Neuronal stem cell (in vitro differentiated cells): ENCODE measurements around the gene PTGES.

Experiments used
- DNase-seq: peaks from one replicate; pipeline ENCODE4 v3.0.0-alpha.2; 2013; ENCODE audit warnings: low spot score
- H2AFZ ChIP-seq: one replicate; pipeline ENCODE4 v1.6.1; 2013; ENCODE audit warnings: mild to moderate bottlenecking, low read length, inconsistent platforms
- H2AK5ac ChIP-seq: 2 replicates; pipeline ENCODE4 v1.6.1; 2013; ENCODE audit warnings: low read depth, mild to moderate bottlenecking, inconsistent platforms, low read length, moderate library complexity, mixed read lengths
- H2BK120ac ChIP-seq: 2 replicates; pipeline ENCODE4 v1.6.1; 2013; ENCODE audit warnings: low read depth, mild to moderate bottlenecking, inconsistent platforms, low read length, moderate library complexity, mixed read lengths
- H2BK12ac ChIP-seq: one replicate; pipeline ENCODE4 v1.6.1; 2013; ENCODE audit warnings: low read length, inconsistent platforms
- H2BK15ac ChIP-seq: 2 replicates; pipeline ENCODE4 v1.6.1; 2013; ENCODE audit warnings: mild to moderate bottlenecking, low read length, inconsistent platforms, mixed read lengths
- H2BK5ac ChIP-seq: one replicate; pipeline ENCODE4 v1.6.1; 2013; ENCODE audit warnings: inconsistent platforms, mild to moderate bottlenecking, low read length, moderate library complexity
- H3K14ac ChIP-seq: one replicate; pipeline ENCODE4 v1.6.1; 2013; ENCODE audit warnings: low read length, inconsistent platforms
- H3K18ac ChIP-seq: 2 replicates; pipeline ENCODE4 v1.6.1; 2013; ENCODE audit warnings: low read length, inconsistent platforms
- H3K23ac ChIP-seq: 2 replicates; pipeline ENCODE4 v1.6.1; 2013; ENCODE audit warnings: low read depth, mild to moderate bottlenecking, mixed read lengths, low read length, inconsistent platforms; ENCODE audit not compliant: poor library complexity
- H3K27ac ChIP-seq: replicated peaks from 3 replicates; pipeline ENCODE4 v1.5.1; 2013; ENCODE audit warnings: low read length, inconsistent platforms
- H3K27me3 ChIP-seq, 3 experiments: 2 replicates each; pipeline ENCODE4 v1.6.1; 2013; ENCODE audit warnings: low read length in 3 of 3, mild to moderate bottlenecking in 2 of 3, inconsistent platforms in 1 of 3, low read depth in 1 of 3, mixed read lengths in 1 of 3, moderate library complexity in 1 of 3; ENCODE audit not compliant: control insufficient read depth in 3 of 3, insufficient read depth in 3 of 3
- H3K36me3 ChIP-seq, 2 donors: replicated peaks in 1 of 2; 2 replicates each; pipeline ENCODE4 v1.6.1; 2013; ENCODE audit warnings: low read length in 2 of 2; ENCODE audit not compliant: control insufficient read depth in 2 of 2, insufficient read depth in 2 of 2
- H3K4ac ChIP-seq: 2 replicates; pipeline ENCODE4 v1.6.1; 2013; ENCODE audit warnings: inconsistent platforms, mild to moderate bottlenecking, low read length, moderate library complexity
- H3K4me1 ChIP-seq, 2 donors: 1 replicate in 1 of 2; 2 replicates in 1 of 2; pipeline ENCODE4 v1.6.1; 2013; ENCODE audit warnings: low read length in 2 of 2, low read depth in 1 of 2; ENCODE audit not compliant: control insufficient read depth in 2 of 2, insufficient read depth in 1 of 2
- H3K4me2 ChIP-seq: one replicate; pipeline ENCODE4 v1.6.1; 2013; ENCODE audit warnings: mild to moderate bottlenecking, low read length, inconsistent platforms; ENCODE audit not compliant: insufficient read depth, poor library complexity, severe bottlenecking
- H3K4me3 ChIP-seq, 2 donors: 2 replicates each; pipeline ENCODE4 v1.5.1; 2013; ENCODE audit warnings: low read length in 2 of 2, mild to moderate bottlenecking in 2 of 2, inconsistent platforms in 1 of 2, moderate library complexity in 1 of 2
- H3K79me1 ChIP-seq: one replicate; pipeline ENCODE4 v1.6.1; 2013; ENCODE audit warnings: low read depth, mild to moderate bottlenecking, inconsistent platforms, low read length, moderate library complexity
- H3K9ac ChIP-seq: one replicate; pipeline ENCODE4 v1.6.1; 2013; ENCODE audit warnings: mild to moderate bottlenecking, low read depth, low read length, inconsistent platforms; ENCODE audit not compliant: poor library complexity
- H3K9me3 ChIP-seq, 2 donors: replicated peaks in 1 of 2; 2 replicates each; pipeline versions ENCODE3 to v1.6.1; 2013; ENCODE audit warnings: low read length in 2 of 2, mild to moderate bottlenecking in 2 of 2, inconsistent platforms in 1 of 2, low read depth in 1 of 2, mixed read lengths in 1 of 2, moderate library complexity in 1 of 2; ENCODE audit not compliant: control insufficient read depth in 2 of 2, insufficient read depth in 1 of 2
- H4K8ac ChIP-seq: one replicate; pipeline ENCODE4 v1.6.1; 2013; ENCODE audit warnings: low read depth, mild to moderate bottlenecking, inconsistent platforms, low read length, moderate library complexity
- H4K91ac ChIP-seq: one replicate; pipeline ENCODE4 v1.6.1; 2013; ENCODE audit warnings: low read length, low read depth, mild to moderate bottlenecking, inconsistent platforms; ENCODE audit not compliant: poor library complexity
- WGBS, 2 donors: extraction: QIAGEN DNeasy Blood & Tissue Kit; methylation state at CpG; one replicate each; pipeline ENCODE4 v1.1.7; 2013; ENCODE audit warnings: missing lambda C conversion rate in 2 of 2, mixed read lengths in 1 of 2; ENCODE audit not compliant: insufficient read length in 2 of 2, insufficient replicate concordance in 1 of 2; ENCODE audit errors: extremely low coverage in 2 of 2; 5-methylcytosine and 5-hydroxymethylcytosine counted together

The PTGES gene

GRCh38 chr9:129726322-129727160, 26.3 kb downstream of the PTGES start:
- no peaks in the 10 kb centered on the region for H3K79me1 ChIP-seq
- no peak overlapping the region for H3K4me2 ChIP-seq
- DNase-seq = peak; percentile 72
- H3K27me3 ChIP-seq = peaks cover 0 to 7% (median 0%) of the 10 kb centered on the region in 3 experiments
- H4K8ac ChIP-seq = no peak overlapping the region
- H3K18ac ChIP-seq = no peak overlapping the region
- H3K4ac ChIP-seq = no peak overlapping the region
- no peak overlapping the region for H3K9ac ChIP-seq
- no peak overlapping the region for H2AK5ac ChIP-seq
- H3K4me3 ChIP-seq = no peak overlapping the region
- no peak overlapping the region for H3K14ac ChIP-seq
- no peaks in the 10 kb centered on the region for H3K36me3 ChIP-seq
- no peak overlapping the region for H3K23ac ChIP-seq
- no peak overlapping the region for H2BK120ac ChIP-seq
- no peaks in the 10 kb centered on the region for H3K9me3 ChIP-seq
- H2BK15ac ChIP-seq = no peak overlapping the region
- peak overlapping the region; percentile 66 for H2AFZ ChIP-seq
- no peak overlapping the region for H3K27ac ChIP-seq
- H2BK12ac ChIP-seq = no peak overlapping the region
- H3K4me1 ChIP-seq = peaks cover 0 to 1% of the 10 kb centered on the region in 2 donors
- no peak overlapping the region for H4K91ac ChIP-seq
- no CpG with 5 or more reads among the region's 23 CpGs for WGBS, 2 donors
- no peak overlapping the region for H2BK5ac ChIP-seq

GRCh38 chr9:129725795-129726251, 27.0 kb downstream of the PTGES start:
- Histone ChIP-seq H2BK120ac (no peak overlapping the region), H2BK5ac (peak overlapping the region; percentile 48), H3K4me1 (peaks cover 0 to 1% of the 10 kb centered on the region in 2 donors), H2BK15ac (peak overlapping the region; percentile 79), H4K91ac (no peak overlapping the region), H2AFZ (no peak overlapping the region), H4K8ac (no peak overlapping the region), H3K27ac (no peak overlapping the region), H3K4ac (no peak overlapping the region), H3K14ac (no peak overlapping the region), H3K36me3 (no peaks in the 10 kb centered on the region), H3K27me3 (peaks cover 0 to 8% (median 0%) of the 10 kb centered on the region in 3 experiments), H3K9me3 (no peaks in the 10 kb centered on the region), H3K79me1 (peaks cover 2% of the 10 kb centered on the region), H2BK12ac (no peak overlapping the region), H3K4me2 (no peak overlapping the region), H2AK5ac (peak overlapping the region; percentile 90), H3K18ac (no peak overlapping the region), H3K23ac (no peak overlapping the region), H3K4me3 (no peak overlapping the region), H3K9ac (no peak overlapping the region)
- no CpG with 5 or more reads among the region's 10 CpGs for WGBS, 2 donors
- DNase-seq = no peak

GRCh38 chr9:129724456-129725190, 28.2 kb downstream of the PTGES start:
- no peak overlapping the region for H3K27ac ChIP-seq
- peaks cover 7% of the 10 kb centered on the region for H3K79me1 ChIP-seq
- no peak overlapping the region for H2AK5ac ChIP-seq
- no peak overlapping the region for H3K4me2 ChIP-seq
- no peak overlapping the region for H2BK15ac ChIP-seq
- H3K4ac ChIP-seq = no peak overlapping the region
- H2AFZ ChIP-seq = no peak overlapping the region
- no peaks in the 10 kb centered on the region for H3K36me3 ChIP-seq
- H3K23ac ChIP-seq = no peak overlapping the region
- no peaks in the 10 kb centered on the region for H3K9me3 ChIP-seq
- H3K4me3 ChIP-seq = no peak overlapping the region
- peaks cover 0 to 1% of the 10 kb centered on the region in 2 donors for H3K4me1 ChIP-seq
- no peak overlapping the region for H4K8ac ChIP-seq
- peaks cover 0 to 9% (median 0%) of the 10 kb centered on the region in 3 experiments for H3K27me3 ChIP-seq
- H2BK12ac ChIP-seq = no peak overlapping the region
- no peak overlapping the region for H3K14ac ChIP-seq
- H2BK120ac ChIP-seq = no peak overlapping the region
- DNase-seq = no peak
- WGBS, 2 donors = no CpG with 5 or more reads among the region's 16 CpGs
- no peak overlapping the region for H4K91ac ChIP-seq
- H3K18ac ChIP-seq = peak overlapping the region; percentile 19
- no peak overlapping the region for H3K9ac ChIP-seq
- no peak overlapping the region for H2BK5ac ChIP-seq

GRCh38 chr9:129722913-129723312, 29.9 kb downstream of the PTGES start:
- no peak overlapping the region for H3K4ac ChIP-seq
- H2AFZ ChIP-seq = no peak overlapping the region
- H3K79me1 ChIP-seq = peaks cover 8% of the 10 kb centered on the region
- H3K4me1 ChIP-seq = peaks cover 0 to 1% of the 10 kb centered on the region in 2 donors
- H3K36me3 ChIP-seq = no peaks in the 10 kb centered on the region
- H3K9me3 ChIP-seq = no peaks in the 10 kb centered on the region
- peak overlapping the region; percentile 50 for H2AK5ac ChIP-seq
- H3K4me3 ChIP-seq = no peak overlapping the region
- no peak overlapping the region for H2BK12ac ChIP-seq
- no peak overlapping the region for H3K9ac ChIP-seq
- WGBS, 2 donors = no CpG with 5 or more reads among the region's 5 CpGs
- no peak overlapping the region for H3K4me2 ChIP-seq
- H3K23ac ChIP-seq = no peak overlapping the region
- no peak overlapping the region for H3K14ac ChIP-seq
- peak overlapping the region; percentile 53 for H2BK5ac ChIP-seq
- H2BK15ac ChIP-seq = no peak overlapping the region
- no peak overlapping the region for H3K27ac ChIP-seq
- H4K91ac ChIP-seq = no peak overlapping the region
- no peak for DNase-seq
- H3K27me3 ChIP-seq = peaks cover 0 to 7% (median 0%) of the 10 kb centered on the region in 3 experiments
- no peak overlapping the region for H2BK120ac ChIP-seq
- no peak overlapping the region for H4K8ac ChIP-seq
- no peak overlapping the region for H3K18ac ChIP-seq
